Retinal pigment epithelial cell (primary cell): ENCODE results near the gene ZBTB26.

Experiments
- DNase-seq: peaks from one replicate; pipeline ENCODE4 v3.0.0-alpha.2; 2010; ENCODE audit warnings: low read depth
- H3K4me3 ChIP-seq: 2 replicates; pipeline ENCODE4 v1.5.1; 2011; ENCODE audit warnings: mild to moderate bottlenecking, low read length, control low read depth, moderate library complexity
- CTCF ChIP-seq: conservative IDR thresholded peaks from 2 replicates; pipeline ENCODE4 v1.5.1; 2011; ENCODE audit warnings: low read depth, low read length, control low read depth, inconsistent platforms

Gene ZBTB26

DNA sequence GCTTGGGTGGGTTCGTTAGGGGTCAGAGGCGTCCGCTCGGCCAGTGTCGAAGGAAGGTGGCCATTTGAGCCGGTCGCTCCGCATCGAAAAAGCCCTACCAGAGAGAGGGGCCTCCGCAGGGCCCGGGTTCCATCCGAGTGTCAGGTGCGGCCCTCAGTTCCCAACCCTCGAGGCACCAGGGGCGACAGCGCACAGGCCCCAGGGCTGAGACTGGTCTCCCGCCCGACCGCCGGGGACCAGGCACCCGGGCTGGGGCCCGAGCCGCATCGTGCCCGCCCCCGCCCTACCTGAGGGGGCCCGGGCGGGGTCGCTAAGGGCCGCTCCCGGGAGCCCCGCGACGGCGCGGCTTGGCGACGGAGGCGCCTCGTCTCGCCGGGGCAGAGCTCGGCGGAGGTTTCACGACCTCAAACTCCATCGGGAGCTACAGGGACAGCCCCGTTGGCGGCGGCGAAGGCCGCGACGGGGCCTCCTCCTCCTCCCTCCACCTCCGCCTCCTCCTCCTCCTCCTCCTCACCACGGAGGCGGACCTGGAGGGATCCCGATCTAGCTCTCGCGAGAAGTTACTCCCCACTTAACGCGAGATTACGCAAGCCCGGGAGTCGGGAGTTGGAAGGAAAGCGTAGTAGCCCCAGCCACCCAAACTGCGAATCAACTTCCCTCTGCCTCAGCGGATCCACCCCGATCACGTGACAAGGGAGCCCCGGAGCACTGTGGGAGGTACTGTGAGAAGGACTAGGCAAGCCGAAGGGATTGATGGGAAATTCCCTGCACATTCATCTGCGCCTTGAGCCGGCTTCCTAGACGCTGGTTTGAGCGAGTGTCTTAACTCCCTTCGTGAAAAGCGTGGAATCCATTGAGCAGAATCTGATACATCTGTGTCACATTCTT, 26.2 kb downstream of the ZBTB26 start, which contains the start of gene RC3H2:
RC3H2 (minus strand) TSS at position 537 of the 888 bp plus-strand sequence. CDS start 7,850 bp downstream, outside the sequence.
- DNase-seq: peak; percentile 99
- no peak for TF ChIP-seq CTCF
- H3K4me3 ChIP-seq: peak within 1 kb of the TSS; percentile 92

DNA sequence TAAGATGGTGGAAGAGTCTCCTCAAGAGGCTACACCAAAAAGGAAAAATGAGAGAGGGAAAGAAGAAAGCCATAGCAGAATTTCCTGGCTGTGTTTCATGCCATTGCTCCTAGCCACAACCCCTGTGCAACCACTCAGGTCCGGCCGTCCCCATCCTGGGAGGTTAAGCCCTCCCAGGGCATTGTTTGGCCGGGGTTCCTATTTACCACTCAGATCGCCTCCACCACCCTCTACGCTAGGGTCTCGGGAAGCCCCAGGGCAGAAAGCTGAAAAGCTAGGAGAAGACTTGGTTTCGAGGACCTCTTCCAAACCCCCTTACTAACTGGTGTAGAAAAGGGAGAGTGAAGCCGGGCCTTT, 26.9 kb downstream of the ZBTB26 start:
- DNase-seq: peak; percentile 6
- TF ChIP-seq CTCF: no peak
- H3K4me3 ChIP-seq: peak overlapping the region; percentile 92

DNA sequence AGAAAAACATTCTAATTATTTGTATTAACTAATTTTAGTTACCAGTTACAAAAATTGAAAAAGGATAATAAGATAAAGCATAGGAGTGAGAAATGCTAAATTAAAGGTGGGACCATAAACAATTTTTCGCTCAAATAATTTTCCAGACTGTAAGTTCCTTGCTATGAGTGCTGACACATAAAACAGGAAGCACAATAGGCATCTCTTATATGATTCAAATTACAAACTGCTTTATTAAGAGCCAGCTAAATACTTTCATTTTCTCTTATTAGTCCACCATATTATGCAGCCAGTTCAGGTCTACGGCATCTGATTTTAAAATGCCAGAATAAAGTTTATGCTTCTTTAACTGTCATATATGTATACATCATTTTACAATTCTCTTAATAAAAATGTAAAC, 30.5 kb downstream of the ZBTB26 start:
- no peak for DNase-seq
- no peak for TF ChIP-seq CTCF
- H3K4me3 ChIP-seq: no peak overlapping the region

DNA sequence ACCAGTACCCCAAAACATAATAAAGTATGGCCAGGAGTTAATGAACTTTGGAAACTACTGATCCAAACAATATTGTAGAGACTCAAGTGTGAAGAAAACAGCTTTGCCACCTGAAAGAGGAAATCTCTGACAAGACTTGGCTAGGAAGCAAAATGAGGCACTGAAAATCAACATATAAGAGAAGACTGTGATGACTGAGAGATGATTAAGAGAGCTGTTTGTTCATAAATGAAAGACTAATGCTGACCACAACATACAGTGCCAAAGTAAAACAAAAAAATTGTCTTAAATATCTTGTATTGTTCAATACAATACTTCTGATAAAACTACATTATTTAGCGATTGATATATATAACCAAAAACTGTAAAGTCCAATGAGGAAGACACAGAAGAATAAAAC, 33.3 kb downstream of the ZBTB26 start:
- no peak overlapping the region for H3K4me3 ChIP-seq
- no peak for DNase-seq
- TF ChIP-seq CTCF: no peak

- no peak overlapping the region for H3K4me3 ChIP-seq
- TF ChIP-seq CTCF: no peak
- no peak for DNase-seq
These were observed 42.8 kb downstream of the ZBTB26 start for GRCh38 chr9:122888480-122888879.

DNA sequence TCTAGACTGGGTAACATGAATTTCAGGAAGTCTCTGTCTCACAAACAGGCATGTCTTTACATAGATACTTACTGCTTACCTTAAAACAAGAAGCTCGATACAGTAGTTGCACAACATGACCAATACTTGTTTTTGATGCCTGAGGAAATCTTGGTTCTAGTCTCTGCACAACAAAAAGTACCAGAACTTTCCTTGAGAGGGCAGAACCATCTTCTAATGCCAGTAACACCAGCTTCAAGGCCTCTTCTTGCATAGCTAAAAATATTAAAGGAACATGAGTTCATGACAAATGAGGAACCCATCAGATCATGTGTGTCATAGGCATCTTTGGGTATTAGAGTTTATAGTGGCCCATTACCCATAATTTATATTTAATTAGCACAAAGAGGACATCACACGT, 48.2 kb downstream of the ZBTB26 start:
- H3K4me3 ChIP-seq: no peak overlapping the region
- no peak for TF ChIP-seq CTCF
- DNase-seq: no peak

DNA sequence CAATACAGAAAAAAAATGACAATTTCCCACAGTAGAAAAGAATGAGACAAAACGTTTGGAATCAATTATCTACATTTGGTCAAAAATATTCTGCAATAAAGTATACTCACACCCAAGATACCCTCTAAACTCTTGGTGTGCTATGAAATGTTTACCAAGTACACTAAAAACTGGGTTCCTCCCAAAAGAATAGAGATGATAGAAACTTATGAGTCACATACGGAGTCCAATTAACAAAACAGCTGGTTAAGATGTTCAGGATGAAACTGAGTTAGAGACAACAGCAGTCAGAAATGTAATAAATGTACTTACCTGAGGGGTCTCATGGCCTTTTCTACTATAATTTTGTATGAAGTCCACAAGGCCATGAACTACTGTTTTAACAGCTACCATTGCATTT, 51.9 kb downstream of the ZBTB26 start:
- no peak for DNase-seq
- TF ChIP-seq CTCF: no peak
- no peak overlapping the region for H3K4me3 ChIP-seq
